ENCODE measurements around the gene AK2.

The AK2 gene

DNA sequence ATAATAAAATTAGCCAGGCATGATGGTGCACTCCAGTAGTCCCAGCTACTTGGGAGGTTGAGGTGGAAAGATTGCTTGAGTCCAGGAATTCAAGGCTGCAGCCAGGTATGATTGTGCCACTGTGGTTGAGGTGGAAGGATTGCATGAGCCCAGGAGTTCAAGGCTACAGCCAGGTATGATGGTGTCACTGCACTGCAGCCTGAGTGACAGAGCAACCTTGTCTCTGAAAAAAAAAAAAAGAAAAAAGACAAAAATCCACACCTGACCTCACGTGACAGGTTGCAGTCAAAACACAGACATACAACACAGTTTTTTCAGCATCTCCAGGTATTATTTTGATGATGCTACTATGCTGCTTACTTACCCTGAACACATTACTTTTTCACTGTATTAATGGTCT is 4.3 kb upstream of the AK2 start:
- Histone ChIP-seq H2AFZ (ENCODE audit: low read depth, low read length) (no peak overlapping the region), H3K27ac (ENCODE audit: low read length) (no peak overlapping the region), H3K9ac (ENCODE audit: low read depth, low read length) (no peak overlapping the region), H3K4me2 (ENCODE audit: insufficient read depth, low read length) (no peak overlapping the region), H3K9me3 (ENCODE audit: insufficient read depth, low read length, severe bottlenecking) (no peaks in the 10 kb centered on the region), H3K79me2 (ENCODE audit: insufficient read depth, low read length) (peaks cover 7% of the 10 kb centered on the region), H3K27me3 (ENCODE audit: insufficient read depth, low read length, poor library complexity) (no peaks in the 10 kb centered on the region), H3K36me3 (ENCODE audit: insufficient read depth, low read length) (no peaks in the 10 kb centered on the region), H4K20me1 (ENCODE audit: insufficient read depth, low read length) (no peaks in the 10 kb centered on the region), H3K4me3 (ENCODE audit: low read depth in 1 of 2, low read length in 2 of 2) (no peak overlapping the region), H3K4me1 (ENCODE audit: insufficient read depth, low read length) (peaks cover 8% of the 10 kb centered on the region)
- TF ChIP-seq, protein P1, sequence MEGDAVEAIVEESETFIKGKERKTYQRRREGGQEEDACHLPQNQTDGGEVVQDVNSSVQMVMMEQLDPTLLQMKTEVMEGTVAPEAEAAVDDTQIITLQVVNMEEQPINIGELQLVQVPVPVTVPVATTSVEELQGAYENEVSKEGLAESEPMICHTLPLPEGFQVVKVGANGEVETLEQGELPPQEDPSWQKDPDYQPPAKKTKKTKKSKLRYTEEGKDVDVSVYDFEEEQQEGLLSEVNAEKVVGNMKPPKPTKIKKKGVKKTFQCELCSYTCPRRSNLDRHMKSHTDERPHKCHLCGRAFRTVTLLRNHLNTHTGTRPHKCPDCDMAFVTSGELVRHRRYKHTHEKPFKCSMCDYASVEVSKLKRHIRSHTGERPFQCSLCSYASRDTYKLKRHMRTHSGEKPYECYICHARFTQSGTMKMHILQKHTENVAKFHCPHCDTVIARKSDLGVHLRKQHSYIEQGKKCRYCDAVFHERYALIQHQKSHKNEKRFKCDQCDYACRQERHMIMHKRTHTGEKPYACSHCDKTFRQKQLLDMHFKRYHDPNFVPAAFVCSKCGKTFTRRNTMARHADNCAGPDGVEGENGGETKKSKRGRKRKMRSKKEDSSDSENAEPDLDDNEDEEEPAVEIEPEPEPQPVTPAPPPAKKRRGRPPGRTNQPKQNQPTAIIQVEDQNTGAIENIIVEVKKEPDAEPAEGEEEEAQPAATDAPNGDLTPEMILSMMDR (IDR thresholded peaks at IDR 0.05; ENCODE audit: borderline replicate concordance, extremely low read depth, low read length, poor library complexity, severe bottlenecking), result no peak
- TF ChIP-seq EZH2 (IDR thresholded peaks at IDR 0.05; ENCODE audit: borderline replicate concordance, low read depth, low read length, severe bottlenecking), result no peak
- no peak for ATAC-seq (ENCODE audit: insufficient read depth, low read depth)
- no peak for DNase-seq

DNA sequence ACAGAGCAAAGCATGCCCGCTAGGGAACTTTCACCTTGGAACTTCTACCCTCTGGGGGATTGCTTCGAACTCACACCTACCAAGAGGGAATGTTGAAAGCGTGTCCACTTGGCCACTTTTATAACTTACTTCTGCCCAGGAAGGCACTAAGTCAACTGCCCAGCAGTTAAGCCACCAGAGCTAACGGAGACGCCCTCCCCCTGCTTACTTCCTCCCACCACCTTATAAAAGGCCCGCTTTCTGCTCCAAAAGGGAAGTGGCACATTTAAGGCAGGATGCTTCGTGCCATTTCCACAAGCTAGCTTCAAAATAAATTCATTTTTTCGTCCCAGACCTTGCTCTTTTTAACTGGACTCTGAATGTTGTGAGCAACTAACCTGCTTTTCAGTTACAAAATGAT is 3.2 kb upstream of the AK2 start:
- Histone ChIP-seq H3K9ac (ENCODE audit: low read depth, low read length) (no peak overlapping the region), H3K27ac (ENCODE audit: low read length) (no peak overlapping the region), H3K4me1 (ENCODE audit: insufficient read depth, low read length) (peaks cover 20% of the 10 kb centered on the region), H3K36me3 (ENCODE audit: insufficient read depth, low read length) (peaks cover 6% of the 10 kb centered on the region; the same call in 1 of the 2 replicates), H3K9me3 (ENCODE audit: insufficient read depth, low read length, severe bottlenecking) (no peaks in the 10 kb centered on the region), H3K4me2 (ENCODE audit: insufficient read depth, low read length) (no peak overlapping the region), H3K79me2 (ENCODE audit: insufficient read depth, low read length) (peaks cover 19% of the 10 kb centered on the region), H3K27me3 (ENCODE audit: insufficient read depth, low read length, poor library complexity) (no peaks in the 10 kb centered on the region), H2AFZ (ENCODE audit: low read depth, low read length) (no peak overlapping the region), H3K4me3 (ENCODE audit: low read depth in 1 of 2, low read length in 2 of 2) (no peak overlapping the region), H4K20me1 (ENCODE audit: insufficient read depth, low read length) (peaks cover 8% of the 10 kb centered on the region)
- ATAC-seq (ENCODE audit: insufficient read depth, low read depth) (no peak), DNase-seq (no peak)
- TF ChIP-seq EZH2 (IDR thresholded peaks at IDR 0.05; ENCODE audit: borderline replicate concordance, low read depth, low read length, severe bottlenecking), result no peak
- TF ChIP-seq, protein P1 (IDR thresholded peaks at IDR 0.05; ENCODE audit: borderline replicate concordance, extremely low read depth, low read length, poor library complexity, severe bottlenecking), result no peak

DNA sequence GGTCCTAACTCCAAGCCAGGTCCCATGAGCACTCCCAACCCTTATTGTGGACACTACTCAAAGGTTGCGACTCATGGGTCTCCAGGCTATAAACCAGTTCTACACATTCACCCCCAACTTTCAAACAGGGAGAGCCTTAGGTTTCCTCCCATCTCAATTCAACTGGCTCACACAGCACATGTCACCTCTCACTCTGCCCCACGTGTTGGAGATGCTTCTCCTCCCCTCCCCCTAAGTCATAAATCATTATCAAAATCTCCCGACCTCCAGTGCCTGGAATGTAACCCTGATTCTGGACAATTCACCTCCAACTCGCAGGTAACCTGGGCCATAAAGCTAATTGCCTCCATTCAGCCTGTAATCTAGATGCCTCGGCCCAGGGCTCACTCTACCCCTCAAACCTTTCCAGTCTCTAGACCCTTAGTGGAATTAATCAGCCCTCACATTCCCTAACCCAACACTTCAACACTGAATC is 595 bp downstream of the AK2 start:
- DNase-seq (peak; percentile 26), ATAC-seq (ENCODE audit: insufficient read depth, low read depth) (0 out of 3 replicates have a peak, but pooled peaks have one; percentile 1)
- H3K36me3 ChIP-seq (ENCODE audit: insufficient read depth, low read length), result peaks cover 38% of the 10 kb centered on the region
- H3K27me3 ChIP-seq (ENCODE audit: insufficient read depth, low read length, poor library complexity), result no peaks in the 10 kb centered on the region
- peaks cover 56% of the 10 kb centered on the region for H3K79me2 ChIP-seq (ENCODE audit: insufficient read depth, low read length)
- peak overlapping the region; percentile 48 to 86 for H3K4me3 ChIP-seq (ENCODE audit: low read depth in 1 of 2, low read length in 2 of 2)
- H2AFZ ChIP-seq (ENCODE audit: low read depth, low read length), result peak overlapping the region; percentile 87
- TF ChIP-seq, protein P1 (IDR thresholded peaks at IDR 0.05; ENCODE audit: borderline replicate concordance, extremely low read depth, low read length, poor library complexity, severe bottlenecking), result no peak
- no peak for TF ChIP-seq EZH2 (IDR thresholded peaks at IDR 0.05; ENCODE audit: borderline replicate concordance, low read depth, low read length, severe bottlenecking)
- peak overlapping the region; percentile 72 for H3K9ac ChIP-seq (ENCODE audit: low read depth, low read length)
- H3K4me2 ChIP-seq (ENCODE audit: insufficient read depth, low read length), result peak overlapping the region; percentile 86
- peaks cover 41% of the 10 kb centered on the region for H3K4me1 ChIP-seq (ENCODE audit: insufficient read depth, low read length)
- H4K20me1 ChIP-seq (ENCODE audit: insufficient read depth, low read length), result peaks cover 30% of the 10 kb centered on the region
- no peaks in the 10 kb centered on the region for H3K9me3 ChIP-seq (ENCODE audit: insufficient read depth, low read length, severe bottlenecking)
- H3K27ac ChIP-seq (ENCODE audit: low read length), result peak overlapping the region; percentile 72
